ENCODE results near the gene SCUBE2.
A peak's percentile ranks its signal among the peaks of the same experiment; 100 is the strongest.
"Not testable (repeated sequence)": the region's sequence is repeated elsewhere in the genome, so short reads cannot be mapped to it uniquely, and the experiment has no call there.

The SCUBE2 gene

GRCh38 chr11:9103542-9104276, 12.3 kb upstream of the SCUBE2 start:
- DNase-seq, result no peak

DNA sequence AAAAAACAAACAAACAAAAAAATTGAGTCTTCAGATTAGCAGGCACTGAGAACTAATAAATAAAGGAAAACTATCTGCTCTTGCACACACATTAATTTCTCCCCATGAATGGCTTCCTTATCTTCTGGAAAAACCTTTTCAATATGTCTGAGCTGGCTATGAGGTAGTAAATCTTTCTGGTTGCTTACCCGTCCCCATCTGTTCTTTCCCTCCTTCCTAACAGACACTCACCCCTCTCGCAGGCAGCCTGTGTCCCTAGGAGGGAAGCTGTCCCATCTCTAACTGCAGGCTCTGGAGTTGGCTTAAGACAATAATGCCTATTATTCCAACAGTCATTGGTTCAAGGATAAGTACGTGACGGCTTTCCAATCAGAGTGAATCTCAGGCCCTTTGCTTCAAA, 8.2 kb upstream of the SCUBE2 start:
- no peak for DNase-seq

DNA sequence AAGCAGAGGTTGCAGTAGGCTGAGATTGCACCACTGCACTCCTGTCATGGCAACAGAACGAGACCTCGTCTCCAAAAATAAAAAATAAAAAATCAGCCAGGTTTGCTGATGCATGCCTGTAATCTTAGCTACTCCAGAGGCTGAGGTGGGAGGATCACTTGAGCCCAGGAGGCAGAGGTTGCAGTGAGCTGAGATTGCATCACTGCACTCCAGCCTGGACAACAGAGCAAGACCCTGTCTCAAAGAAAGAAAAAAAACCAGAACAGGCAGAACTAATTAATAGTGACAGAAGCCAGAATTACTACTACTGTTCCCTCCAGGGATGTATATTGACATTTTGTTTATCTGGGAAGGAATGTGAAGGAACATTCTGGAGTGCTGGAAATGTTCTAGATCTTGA, 7.1 kb upstream of the SCUBE2 start:
- not testable (repeated sequence) for DNase-seq

DNA sequence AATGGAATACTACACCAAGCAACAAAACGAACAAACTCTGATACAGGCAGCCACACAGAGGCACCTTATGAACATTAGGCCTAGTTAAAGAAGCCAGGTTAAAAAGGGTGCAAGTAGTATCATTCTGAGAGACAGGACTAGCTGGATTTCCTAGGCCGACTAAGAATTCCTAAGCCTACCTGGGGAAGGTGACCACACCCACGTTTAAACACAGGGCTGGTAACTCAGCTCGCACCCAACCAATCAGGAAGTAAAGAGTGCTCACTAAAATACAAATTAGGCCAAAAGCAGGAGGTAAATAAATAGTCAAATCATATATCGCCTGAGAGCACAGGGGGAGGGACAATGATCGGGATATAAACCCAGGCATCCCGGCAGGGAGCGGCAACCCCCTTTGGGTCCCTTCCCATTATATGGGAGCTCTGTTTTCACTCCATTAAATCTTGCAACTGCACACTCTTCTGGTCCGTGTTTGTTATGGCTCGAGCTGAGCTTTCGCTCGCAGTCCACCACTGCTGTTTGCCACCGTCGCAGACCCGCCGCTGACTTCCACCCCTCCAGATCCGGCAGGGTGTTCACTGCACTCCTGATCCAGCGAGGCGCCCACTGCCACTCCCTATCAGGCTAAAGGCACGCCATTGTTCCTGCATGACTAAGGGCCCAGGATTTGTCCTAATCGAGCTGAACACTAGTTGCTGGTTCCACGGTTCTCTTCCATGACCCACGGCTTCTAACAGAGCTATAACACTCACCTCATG, 6.0 kb upstream of the SCUBE2 start:
- DNase-seq, result not testable (repeated sequence)

- no peak for DNase-seq
Measured at GRCh38 chr11:9096427-9096826, 5.0 kb upstream of the SCUBE2 start.

DNA sequence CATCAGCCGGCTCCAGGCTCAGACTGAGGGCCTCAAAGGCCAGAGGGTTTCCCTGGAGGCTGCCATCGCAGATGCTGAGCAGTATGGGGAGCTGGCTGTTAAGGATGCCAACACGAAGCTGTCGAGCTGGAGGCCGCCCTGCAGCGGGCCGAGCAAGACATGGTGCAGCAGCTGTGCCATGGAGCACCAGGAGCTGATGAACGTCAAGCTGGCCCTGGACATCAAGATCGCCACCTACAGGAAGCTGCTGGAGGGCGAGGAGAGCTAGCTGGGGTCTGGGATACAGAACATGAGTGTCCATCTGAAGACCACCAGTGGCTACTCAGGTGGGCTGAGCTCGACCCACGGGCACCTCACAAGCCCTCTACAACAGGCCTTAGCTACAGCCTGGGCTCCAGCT, 4.0 kb upstream of the SCUBE2 start:
- no peak for DNase-seq

- no peak for DNase-seq
Measured at GRCh38 chr11:9094420-9094819, 3.0 kb upstream of the SCUBE2 start.

DNA sequence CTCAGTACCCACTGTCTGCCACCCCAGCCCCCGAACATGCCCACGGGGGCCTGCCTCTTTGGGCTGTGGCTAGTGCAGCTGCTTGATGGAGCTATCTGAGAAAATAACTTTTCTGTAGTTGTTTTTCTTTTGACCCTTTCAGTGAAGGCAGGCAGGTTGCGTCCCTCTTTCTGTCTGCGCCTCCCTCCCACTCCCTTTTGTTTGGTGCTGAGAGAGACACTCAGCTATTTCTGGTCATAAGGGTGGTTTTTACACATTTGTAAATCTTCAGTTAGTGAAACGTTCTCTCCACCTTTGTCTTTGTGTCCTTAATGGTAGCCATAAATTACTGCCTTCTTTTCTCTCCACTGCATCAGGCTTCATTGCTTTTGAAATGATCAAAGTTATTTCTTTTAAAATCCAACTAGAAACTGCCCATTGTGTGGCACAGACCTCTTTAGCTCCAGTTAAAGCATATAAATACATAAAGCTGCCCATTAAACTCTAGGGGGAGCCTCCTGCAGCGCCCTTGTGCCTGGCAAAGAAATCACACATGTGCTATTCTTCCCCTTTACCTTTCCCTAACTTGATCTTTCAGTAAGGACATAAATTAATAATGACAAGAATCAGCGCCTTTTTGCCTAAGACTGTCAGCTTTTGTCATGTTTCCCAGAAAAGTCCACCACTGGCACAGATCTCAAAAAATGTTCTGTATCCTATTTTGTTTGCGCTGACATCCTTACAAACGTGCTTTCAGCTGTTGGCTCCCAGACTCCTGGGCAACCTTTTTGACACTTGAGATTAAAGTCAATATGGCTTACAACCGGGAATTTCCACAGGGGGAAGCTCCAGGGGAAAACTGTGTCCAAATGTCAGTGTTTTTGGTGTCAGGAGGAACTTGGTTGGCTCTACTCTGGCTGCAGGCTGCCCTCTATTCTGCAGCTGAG, 1.7 kb upstream of the SCUBE2 start:
- peak; percentile 16 to 31 for DNase-seq

- DNase-seq, result no peak
Measured at GRCh38 chr11:9092072-9092471, 673 bp upstream of the SCUBE2 start.

DNA sequence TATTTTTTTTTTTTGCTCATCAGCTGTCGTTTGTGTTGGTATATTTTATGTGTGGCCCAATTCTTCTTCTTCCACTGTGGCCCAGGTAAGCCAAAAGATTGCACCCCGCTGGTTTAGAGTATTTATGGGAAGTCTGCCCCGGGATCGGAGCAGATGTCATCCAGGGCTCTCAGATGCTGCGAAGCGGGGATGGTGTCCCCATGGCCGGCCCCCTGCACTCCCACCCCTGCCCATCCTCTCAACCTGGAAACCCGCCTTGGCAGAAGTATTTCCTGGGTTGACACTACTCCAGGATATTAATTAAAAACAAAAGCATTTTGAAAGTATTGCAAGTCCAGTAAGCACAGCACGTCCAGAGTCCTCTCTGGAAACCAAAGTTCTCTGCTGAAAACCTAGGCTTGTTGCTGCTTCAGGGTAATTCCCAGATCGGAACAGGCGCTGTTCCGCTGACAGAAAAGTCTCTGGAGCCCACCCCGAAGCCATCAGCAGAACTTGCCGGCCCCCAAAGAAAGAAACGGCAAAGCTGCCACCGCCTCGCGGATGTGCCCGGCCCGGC, 833 bp downstream of the SCUBE2 start:
- no peak for DNase-seq

DNA sequence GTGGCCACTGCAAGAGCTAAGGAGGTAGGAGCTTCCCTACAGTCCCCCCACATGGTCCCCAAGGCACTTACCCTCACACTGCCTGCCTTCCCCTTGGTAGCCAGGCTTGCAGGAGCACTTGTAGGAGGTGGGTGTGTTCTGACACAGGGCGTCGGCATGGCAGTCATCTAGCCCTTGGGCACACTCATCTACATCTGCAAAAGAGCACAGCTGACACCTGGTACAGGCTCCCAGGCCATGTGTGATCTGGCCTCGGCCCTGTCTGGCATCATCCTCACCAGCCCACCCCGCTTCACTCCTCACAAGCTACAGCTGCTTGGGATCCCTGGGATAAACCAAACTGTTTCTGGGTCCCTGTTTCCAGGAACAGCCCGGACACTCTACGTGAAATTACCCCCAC, 1.8 kb downstream of the SCUBE2 start:
- DNase-seq, result no peak

- no peak for DNase-seq
Measured at GRCh38 chr11:9089061-9089460, 2.3 kb downstream of the SCUBE2 start.

DNA sequence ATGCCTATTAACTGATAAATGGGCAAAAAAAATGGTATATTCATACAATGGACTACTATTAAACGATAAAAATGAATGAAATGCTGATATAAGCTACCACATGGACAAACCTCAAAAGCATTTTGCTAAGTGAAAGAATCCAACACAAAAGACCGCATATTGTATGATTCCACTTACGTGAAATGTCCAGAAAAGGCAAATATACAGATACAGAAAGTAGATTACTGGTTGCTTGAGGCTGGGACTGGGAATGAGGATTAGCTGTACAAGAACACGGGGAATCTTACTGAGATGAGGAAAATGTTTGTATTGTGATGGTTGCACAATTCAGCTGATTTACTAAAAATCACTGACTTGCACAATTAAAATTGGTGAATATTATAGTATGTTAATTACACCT, 8.8 kb downstream of the SCUBE2 start:
- no peak for DNase-seq

GRCh38 chr11:9081153-9081552, 10.2 kb downstream of the SCUBE2 start:
- no peak for DNase-seq

GRCh38 chr11:9078113-9079086, 13.0 kb downstream of the SCUBE2 start:
- no peak for DNase-seq

DNA sequence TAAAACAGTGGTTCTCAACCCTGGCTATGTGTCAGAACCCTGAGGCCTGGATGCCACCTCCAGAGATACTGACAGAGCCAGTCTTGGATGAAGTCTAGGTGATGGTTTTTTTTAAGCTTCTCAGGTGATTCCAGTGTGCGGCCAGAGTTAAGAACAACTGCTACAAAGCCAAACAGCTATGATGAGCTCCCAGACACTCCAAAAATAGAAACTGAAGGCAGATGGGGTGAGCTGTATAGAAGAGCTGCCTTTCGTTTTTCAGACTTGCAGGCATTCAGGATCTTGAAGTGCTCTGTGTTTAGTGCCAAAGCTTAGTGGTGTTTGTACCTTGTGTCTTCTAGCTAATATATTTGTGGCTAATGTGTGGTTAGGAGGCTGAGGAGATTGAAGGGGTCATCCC, 14.2 kb downstream of the SCUBE2 start:
- no peak for DNase-seq

- no peak for DNase-seq
Measured at GRCh38 chr11:9076661-9077060, 14.7 kb downstream of the SCUBE2 start.

GRCh38 chr11:9076046-9076445, 15.4 kb downstream of the SCUBE2 start:
- DNase-seq, result no peak

GRCh38 chr11:9075556-9075955, 15.8 kb downstream of the SCUBE2 start:
- DNase-seq, result no peak

DNA sequence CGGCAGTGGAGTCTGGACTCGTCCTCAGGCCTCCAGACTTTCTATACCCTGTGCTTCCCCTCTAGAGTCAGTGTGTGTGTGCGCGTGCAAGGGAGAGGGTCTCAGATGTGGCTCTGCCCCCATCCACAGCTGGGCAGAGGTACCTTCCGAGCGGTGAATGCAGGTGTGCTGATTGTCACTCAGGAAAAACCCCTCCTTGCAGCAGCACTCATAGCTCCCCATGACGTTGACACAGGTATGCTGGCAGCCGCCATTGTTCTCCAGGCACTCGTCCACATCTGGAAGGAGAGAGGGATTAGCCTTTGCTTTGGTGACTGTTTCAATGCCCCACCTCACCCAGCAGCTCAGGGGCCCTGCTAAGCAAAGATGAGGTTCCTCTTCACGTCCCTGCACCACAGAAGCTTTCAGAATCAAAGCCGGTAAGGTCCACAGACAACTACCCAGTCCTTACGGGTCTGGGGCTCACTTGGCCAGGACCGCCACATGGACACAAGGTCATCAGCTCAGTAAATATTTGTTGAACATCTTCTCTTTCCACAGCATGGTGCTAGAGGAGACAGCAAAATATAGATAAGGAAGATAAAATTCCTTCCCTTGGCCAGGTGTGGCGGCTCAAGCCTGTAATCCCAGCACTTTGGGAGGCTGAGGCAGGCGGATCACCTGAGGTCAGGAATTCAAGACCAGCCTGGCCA, 16.9 kb downstream of the SCUBE2 start:
- no peak for DNase-seq

All from AML-193 (cell line).